Measurements from ENCODE around the gene CACNG5.

- no peak for TF ChIP-seq POLR2A (IDR thresholded peaks at IDR 0.05)
- TF ChIP-seq CTCF (IDR thresholded peaks at IDR 0.05): no peak
Observed at GRCh38 chr17:66934040-66934439, 99.1 kb downstream of the CACNG5 start.

All from heart left ventricle (tissue), 13 donors.